Left cardiac atrium (tissue), 4 donors: ENCODE data around the gene SMYD4. TPM values are rescaled to one million over a fixed set of nuclear protein-coding genes. Genes with fewer than 3 reads are reported as not detected.
"Not testable (repeated sequence)": the region's sequence is repeated elsewhere in the genome, so short reads cannot be mapped to it uniquely, and the experiment has no call there.

Source experiments
- ATAC-seq, 2 donors: fragments of 200-7000 bp; cut with Tn5 transposase; one replicate each; pipeline ENCODE4 v1.9.1; 2020; ENCODE audit warnings: mild to moderate bottlenecking in 2 of 2, moderate library complexity in 2 of 2
- DNase-seq: peaks from one replicate; pipeline ENCODE4 v3.0.0-alpha.2; 2020
- intact Hi-C, 2 donors: fragments of 100-400 bp; cut with DNase I; formaldehyde crosslinking; loops; one replicate each; pipeline versions ENCODE4 v1.14.1 to v1.15.1; 2022 to 2023
- long read RNA-seq: library from polyadenylated mRNA; unstranded; transcript quantifications from one replicate; pipeline ENCODE4 v2.0.0, GENCODE V29; 2021
- total RNA-seq, 2 donors: library from RNA; stranded (reverse); fragmentation: NEBNext Ultra II Directional; extraction: Animal tissue kit (Norgen Biotek cat#: 25700); gene quantifications; one replicate each; pipeline ENCODE4 v1.2.1, GENCODE V29; 2021
- donor health status: DM: no; HTN: yes; CAD: no.
- donor health status: DM: no; HTN: yes; CAD: no; lungs with severe emphysema.
- donor health status: DM: yes; HTN: yes; CAD: no.
- donor health status: Dilated cardiomyopathy.

The SMYD4 gene
- total RNA-seq = 10 to 100 TPM; 10.6 to 17.6 TPM
- long read RNA-seq, full-length matches to known transcripts = 21 of 32 reads
- long read RNA-seq, partial matches to known transcripts = 4 of 32 reads
- long read RNA-seq, other reads (novel, unspliced or antisense) = 7 of 32 reads

- peak; percentile 100 for ATAC-seq
- peak; percentile 93 for DNase-seq
- intact Hi-C loops = no loop called here
These were observed at the start of gene SMYD4, which contains the start of gene RPA1 for GRCh38 chr17:1829592-1830257. SMYD4 (minus strand) TSS chr17:1829902; CDS start chr17:1827994, 1,908 bp downstream. RPA1 (plus strand) TSS chr17:1830005; CDS start chr17:1830094, 89 bp downstream.

DNA sequence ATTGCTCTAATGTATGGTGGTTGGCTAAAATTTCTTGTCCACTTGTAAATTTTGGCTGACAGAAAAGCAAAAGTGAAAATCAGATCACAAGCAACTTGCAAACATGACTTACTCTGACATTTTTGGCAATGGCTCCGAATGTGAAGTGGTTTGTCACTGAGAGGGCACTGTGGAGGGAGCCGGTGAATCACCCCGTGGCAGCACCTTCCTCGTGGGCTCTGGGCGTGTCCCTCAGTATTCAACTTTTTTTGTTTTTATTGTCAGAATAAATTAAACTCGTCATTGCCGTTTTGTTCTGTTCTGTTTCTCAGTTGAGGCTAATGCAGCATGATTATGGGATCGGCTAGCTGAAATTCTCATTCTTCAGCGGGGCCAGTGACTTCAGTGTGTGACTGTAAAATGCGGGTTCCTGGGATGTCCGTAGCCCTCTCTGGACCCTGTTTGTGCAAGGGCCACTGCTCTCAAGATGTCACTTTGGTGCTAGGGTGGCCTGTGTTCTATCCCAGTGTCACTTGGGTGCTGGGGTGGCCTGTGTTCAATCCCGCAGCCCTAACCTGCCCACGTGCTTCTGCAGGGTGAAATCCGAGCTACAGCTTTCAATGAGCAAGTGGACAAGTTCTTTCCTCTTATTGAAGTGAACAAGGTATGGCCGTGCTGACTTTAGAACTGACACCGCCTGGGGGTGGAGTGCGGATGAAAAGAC, 48.9 kb upstream of the SMYD4 start:
- intact Hi-C loops = loop anchor here in 1 of 2 donors (5.0 kb wide), 1 partner anchor 156 kb away; the partner anchor contains the start of gene WDR81
- peak; percentile 52 to 81 for ATAC-seq
- peak; percentile 37 for DNase-seq

GRCh38 chr17:1875597-1875996, 45.9 kb upstream of the SMYD4 start:
- no peak for ATAC-seq
- intact Hi-C loops = loop anchor here in 1 of 2 donors (5.0 kb wide), 1 partner anchor 153 kb away; the partner anchor contains the start of gene WDR81
- DNase-seq = no peak

DNA sequence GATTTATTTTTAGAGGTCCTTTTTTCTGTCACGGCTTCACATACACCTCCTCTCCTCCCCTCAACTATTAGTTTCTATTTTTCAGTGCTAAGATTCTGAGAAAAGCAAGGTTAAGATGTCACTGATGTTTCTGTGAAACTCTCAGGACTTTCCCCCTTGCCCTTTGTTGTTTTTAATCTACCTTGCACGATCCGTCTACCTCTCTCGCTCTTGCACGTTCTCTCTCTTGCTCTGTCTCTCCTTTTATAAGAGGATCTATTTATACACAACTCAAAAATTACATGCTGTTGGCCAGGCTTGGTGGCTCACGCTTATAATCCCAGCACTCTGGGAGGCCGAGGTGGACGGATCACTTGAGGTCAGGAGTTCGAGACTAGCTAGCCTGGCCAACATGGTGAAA, 43.7 kb upstream of the SMYD4 start:
- DNase-seq (no peak), ATAC-seq (no peak)
- intact Hi-C loops = no loop called here

DNA sequence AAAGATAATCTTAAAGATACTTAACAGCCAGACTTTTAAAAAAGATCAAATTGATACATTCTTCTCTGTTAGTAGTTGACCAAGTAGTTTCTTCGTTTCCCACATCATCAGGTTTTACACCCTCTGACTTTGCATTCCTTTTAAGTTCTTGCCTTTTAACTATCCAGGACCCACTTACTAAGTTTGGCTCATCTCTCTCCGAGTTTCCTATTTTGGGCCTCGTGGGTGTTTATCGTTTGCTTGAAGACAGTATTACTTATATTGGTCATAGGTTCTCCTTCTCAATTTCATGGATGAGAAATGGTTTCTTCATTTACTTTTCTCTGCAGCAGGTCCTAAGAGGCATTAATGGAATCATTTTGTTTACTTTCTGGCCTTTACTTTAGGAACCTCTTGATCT, 43.3 kb upstream of the SMYD4 start:
- ATAC-seq (no peak), DNase-seq (no peak)
- intact Hi-C loops = no loop called here

- intact Hi-C loops = no loop called here
- ATAC-seq = no peak
- DNase-seq = no peak
These were observed 42.6 kb upstream of the SMYD4 start for GRCh38 chr17:1872254-1872653.

DNA sequence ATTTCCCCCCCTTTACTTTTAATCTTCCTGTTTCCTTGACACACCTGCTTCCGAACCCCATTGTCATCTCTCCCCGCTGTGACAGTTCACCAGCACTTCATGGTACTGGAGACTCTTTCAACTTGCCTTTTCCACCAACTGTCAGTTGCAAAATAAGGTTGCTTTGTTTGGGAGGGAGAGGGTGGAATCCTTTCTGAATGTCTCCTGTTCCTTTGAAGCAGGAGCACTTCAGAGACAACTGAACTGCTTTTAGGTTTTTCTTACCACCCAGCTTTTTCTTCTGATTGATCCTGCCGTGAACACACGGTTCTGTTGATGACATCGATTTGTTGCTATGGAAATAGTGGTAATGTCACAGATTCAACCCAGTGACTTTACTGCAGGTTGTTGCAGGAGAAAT, 42.1 kb upstream of the SMYD4 start:
- ATAC-seq (no peak), DNase-seq (no peak)
- intact Hi-C loops = no loop called here

DNA sequence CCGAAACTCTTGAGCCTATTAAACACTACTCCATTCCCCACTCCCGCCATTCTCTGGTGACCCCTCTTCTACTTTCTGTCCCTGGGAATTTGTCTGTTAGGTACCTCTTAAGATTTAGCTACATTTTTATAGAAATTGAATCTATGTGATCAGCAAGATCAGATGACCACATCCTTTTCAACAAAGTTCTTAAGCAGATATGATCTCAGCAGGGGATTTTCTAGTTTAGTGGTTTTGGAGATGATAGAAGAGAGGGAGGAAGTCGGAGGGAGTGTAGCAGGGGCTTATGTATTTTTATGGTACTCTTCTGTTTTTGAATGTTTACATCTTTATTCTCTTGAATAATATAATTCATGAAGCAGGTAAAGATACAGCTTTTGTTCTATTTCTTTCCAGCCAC, 40.9 kb upstream of the SMYD4 start:
- intact Hi-C loops = no loop called here
- no peak for DNase-seq

DNA sequence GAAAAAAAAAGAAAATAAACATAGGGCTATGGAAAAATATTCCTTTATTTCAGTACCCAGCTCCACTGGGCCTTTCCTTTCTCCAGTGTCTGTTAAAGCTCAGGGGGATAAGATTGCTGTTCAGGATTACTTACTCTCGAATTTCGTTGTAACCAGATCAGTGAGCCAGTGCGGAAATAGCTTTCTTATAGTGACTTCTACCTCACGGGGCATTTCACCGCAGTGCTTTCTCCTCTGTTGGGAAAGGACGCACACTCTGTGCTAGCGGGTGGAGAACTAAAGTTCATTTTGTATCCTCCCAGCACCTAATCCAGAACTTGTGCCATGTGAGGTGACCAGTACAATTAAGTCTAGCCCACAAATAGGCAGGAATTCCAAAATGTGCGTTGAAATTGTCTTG, 38.4 kb upstream of the SMYD4 start:
- intact Hi-C loops = no loop called here
- ATAC-seq = no peak
- DNase-seq = no peak

More for the DNA sequence above, 40.9 kb upstream of the SMYD4 start:
- ATAC-seq = no peak

GRCh38 chr17:1867307-1867706, 37.6 kb upstream of the SMYD4 start:
- DNase-seq = no peak
- intact Hi-C loops = no loop called here
- ATAC-seq = no peak

DNA sequence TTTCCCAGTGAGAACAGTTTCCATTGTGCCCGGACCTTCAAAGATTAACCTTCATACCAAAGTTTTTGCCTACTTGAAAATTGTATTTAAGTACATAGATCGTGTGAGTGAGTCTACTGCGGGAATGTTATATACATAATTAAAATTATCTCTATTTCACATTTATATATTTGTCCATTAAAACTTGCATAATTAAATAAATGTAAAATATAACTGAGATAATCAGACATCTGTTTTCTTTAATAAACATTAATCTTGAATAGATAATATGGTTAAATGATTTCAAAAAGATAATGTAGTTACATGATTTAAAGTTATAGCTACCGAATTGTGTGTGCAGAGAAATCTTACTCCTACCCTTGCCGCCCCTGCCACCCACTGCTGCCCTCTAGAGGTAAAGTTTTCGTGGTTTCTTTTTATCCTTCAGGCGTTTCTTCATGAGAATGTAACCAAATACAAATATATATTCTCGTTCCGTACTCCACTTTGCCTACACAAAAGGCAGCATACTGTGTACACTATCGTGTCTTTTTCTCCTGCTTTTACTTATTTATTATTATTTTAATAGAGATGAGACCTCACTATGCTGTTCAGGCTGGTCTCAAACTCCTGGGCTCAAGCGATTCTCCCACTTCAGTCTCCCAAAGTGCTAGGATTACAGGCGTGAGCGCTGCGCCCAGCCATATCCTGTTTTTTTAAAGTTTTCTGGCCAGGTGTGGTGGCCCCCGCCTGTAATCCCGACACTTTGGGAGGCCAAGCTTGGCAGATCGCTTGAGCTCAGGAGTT, 35.7 kb upstream of the SMYD4 start:
- intact Hi-C loops = no loop called here
- no peak for ATAC-seq

GRCh38 chr17:1861391-1862010, 31.8 kb upstream of the SMYD4 start:
- ATAC-seq (peak in 1 of 2 donors; percentile 60), DNase-seq (no peak)
- intact Hi-C loops = no loop called here

More for the DNA sequence above, 35.7 kb upstream of the SMYD4 start:
- no peak for DNase-seq

DNA sequence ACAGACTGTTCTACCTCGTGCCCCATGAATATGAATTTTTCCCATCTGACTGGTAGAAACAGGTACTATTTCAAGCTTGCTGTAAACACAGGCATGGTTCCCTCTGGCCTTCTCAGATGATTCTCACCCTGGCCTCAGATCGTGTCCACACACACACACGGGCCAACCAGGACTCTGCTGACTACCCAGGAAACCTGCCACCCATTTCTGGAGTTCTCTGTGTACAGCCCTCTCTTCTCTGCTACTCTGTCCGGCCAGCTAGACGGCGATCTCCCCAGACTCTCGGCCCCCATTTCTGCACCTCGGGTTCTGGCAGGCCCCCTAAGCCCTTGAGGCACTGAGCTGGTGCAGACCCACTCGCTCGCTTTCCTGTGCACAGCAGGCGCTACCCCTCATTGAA, 31.3 kb upstream of the SMYD4 start:
- ATAC-seq (peak; percentile 38 to 57), DNase-seq (no peak)
- intact Hi-C loops = no loop called here

DNA sequence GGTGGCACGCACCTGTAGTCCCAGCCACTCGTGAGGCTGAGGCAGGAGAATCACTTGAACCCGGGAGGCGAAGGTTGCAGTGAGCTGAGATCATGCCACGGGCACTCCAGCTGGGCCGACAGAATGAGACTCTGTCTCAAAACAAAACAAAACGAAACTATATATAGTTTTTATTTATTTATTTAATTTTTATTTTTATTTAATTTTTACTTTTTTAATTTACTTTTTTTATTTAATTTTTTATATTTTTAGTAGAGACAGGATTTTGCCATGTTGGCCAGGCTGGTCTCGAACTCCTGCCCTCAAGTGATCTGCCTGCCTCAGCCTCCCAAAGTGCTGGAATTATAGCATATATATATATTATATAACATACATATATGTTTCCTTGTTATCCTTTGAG, 26.8 kb upstream of the SMYD4 start:
- intact Hi-C loops, DNase-seq, ATAC-seq: not testable (repeated sequence)

GRCh38 chr17:1853698-1854097, 24.0 kb upstream of the SMYD4 start:
- no peak for ATAC-seq
- intact Hi-C loops = no loop called here

GRCh38 chr17:1852327-1852726, 22.6 kb upstream of the SMYD4 start:
- ATAC-seq (no peak), DNase-seq (no peak)
- intact Hi-C loops = no loop called here

More at GRCh38 chr17:1853698-1854097, 24.0 kb upstream of the SMYD4 start:
- DNase-seq = no peak

- DNase-seq (peak; percentile 64), ATAC-seq (peak; percentile 98)
- intact Hi-C loops = loop anchor here in 1 of 2 donors (2.0 kb wide), 1 partner anchor 50 kb away; no protein-coding TSS in a partner anchor
These were observed 17.5 kb upstream of the SMYD4 start for GRCh38 chr17:1847191-1847590.

GRCh38 chr17:1843947-1844346, 14.2 kb upstream of the SMYD4 start:
- ATAC-seq (no peak), DNase-seq (no peak)
- intact Hi-C loops = no loop called here

DNA sequence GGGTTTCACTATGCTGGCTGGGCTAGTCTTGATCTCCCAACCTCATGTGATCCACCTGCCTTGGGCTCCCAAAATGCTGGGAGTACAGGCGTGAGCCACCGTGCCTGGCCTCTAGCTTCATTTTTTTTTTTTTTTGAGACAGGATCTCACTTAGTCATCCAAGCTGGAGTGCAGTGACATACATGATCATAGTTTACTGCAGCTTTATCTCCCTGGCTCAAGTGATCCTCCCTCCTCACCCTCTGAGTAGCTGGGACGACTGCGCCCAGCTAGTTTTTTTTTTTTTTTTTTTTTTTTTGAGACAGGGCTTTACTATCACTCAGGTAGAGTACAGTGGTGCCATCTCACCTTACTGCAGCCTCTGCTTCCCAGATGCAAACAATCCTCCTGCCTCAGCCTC, 9.8 kb upstream of the SMYD4 start:
- peak in 1 of 2 donors; percentile 80 for ATAC-seq
- DNase-seq = no peak
- intact Hi-C loops = no loop called here
